K562 (cell line): ENCODE data around the gene PQBP1. TPM values are rescaled to one million over a fixed set of nuclear protein-coding genes. Genes with fewer than 3 reads are reported as not detected.

Source experiments
- AFF1 ChIP-seq, 2 experiments: fragments of 450-650 bp; IDR thresholded peaks; 2 replicates each; pipeline ENCODE4 v1.6.1; 2018; ENCODE audit warnings: mild to moderate bottlenecking in 2 of 2, low read depth in 1 of 2; ENCODE audit not compliant: partially characterized antibody in 2 of 2
- ATF3 ChIP-seq, 2 experiments: fragments of 450-650 bp in 1 of 2; sonication (generic) in 1 of 2; formaldehyde crosslinking in 1 of 2; IDR thresholded peaks in 1 of 2; conservative IDR thresholded peaks in 1 of 2; 2 replicates each; pipeline versions ENCODE4 v1.6.1 to v1.8.1; 2016 to 2023; ENCODE audit warnings: mild to moderate bottlenecking in 2 of 2, moderate library complexity in 2 of 2, inconsistent platforms in 1 of 2, missing genetic modification reagents in 1 of 2
- BMI1 ChIP-seq: fragments of 150-350 bp; IDR thresholded peaks from 2 replicates; pipeline ENCODE4 v1.6.1; 2014; ENCODE audit warnings: low read length
- DEAF1 ChIP-seq: fragments of 450-650 bp; formaldehyde crosslinking; IDR thresholded peaks from 2 replicates; pipeline ENCODE4 v1.4.0; 2020; ENCODE audit warnings: mild to moderate bottlenecking, moderate library complexity
- MYBL2 ChIP-seq, 2 experiments: fragments of 450-650 bp in 1 of 2; sonication (generic) in 1 of 2; formaldehyde crosslinking in 1 of 2; IDR thresholded peaks; 2 replicates each; pipeline versions ENCODE4 v1.6.1 to v1.8.1; 2017 to 2022; ENCODE audit warnings: borderline replicate concordance in 1 of 2, inconsistent platforms in 1 of 2, low read depth in 1 of 2, mild to moderate bottlenecking in 1 of 2, missing genetic modification reagents in 1 of 2, moderate library complexity in 1 of 2
- NCOA4 ChIP-seq: fragments of 450-650 bp; IDR thresholded peaks from 2 replicates; pipeline ENCODE4 v1.6.1; 2018; ENCODE audit warnings: mild to moderate bottlenecking; ENCODE audit not compliant: partially characterized antibody
- NEUROD1 ChIP-seq: fragments of 150-350 bp; IDR thresholded peaks from 2 replicates; pipeline ENCODE4 v1.6.1; 2014; ENCODE audit warnings: borderline replicate concordance, low read length, low read depth; ENCODE audit not compliant: partially characterized antibody
- NR2C2 ChIP-seq, 2 experiments: fragments of 200-800 bp in 1 of 2; sonication (Bioruptor generic) in 1 of 2; sonication (generic) in 1 of 2; formaldehyde crosslinking in 1 of 2; IDR thresholded peaks; 2 replicates each; pipeline versions ENCODE4 v1.6.1 to v1.8.0; 2016 to 2022; ENCODE audit warnings: mild to moderate bottlenecking in 1 of 2, missing compliant biosample characterization in 1 of 2, missing genetic modification characterization in 1 of 2, missing genetic modification reagents in 1 of 2
- RB1 ChIP-seq: fragments of 450-650 bp; IDR thresholded peaks from 2 replicates; pipeline ENCODE4 v1.6.1; 2017; ENCODE audit warnings: low read depth, mild to moderate bottlenecking
- RBM39 ChIP-seq: fragments of 200-400 bp; formaldehyde crosslinking; optimal IDR thresholded peaks from 2 replicates; pipeline ENCODE3; 2018; ENCODE audit warnings: low read depth, low read length
- RCOR1 ChIP-seq, 2 experiments: IDR thresholded peaks; 2 replicates each; pipeline ENCODE4 v1.6.1; 2012; ENCODE audit warnings: low read depth in 2 of 2, low read length in 2 of 2, borderline replicate concordance in 1 of 2, improper control_type of control experiment in 1 of 2
- RFX5 ChIP-seq: IDR thresholded peaks from 2 replicates; pipeline ENCODE4 v1.6.1; 2011; ENCODE audit warnings: low read depth, mild to moderate bottlenecking, improper control_type of control experiment, low read length
- SMC3 ChIP-seq: conservative IDR thresholded peaks from 2 replicates; pipeline ENCODE4 v1.6.1; 2011; ENCODE audit warnings: low read depth, low read length, improper control_type of control experiment; ENCODE audit not compliant: insufficient read depth
- XRCC5 ChIP-seq: fragments of 200-400 bp; formaldehyde crosslinking; IDR thresholded peaks from 2 replicates; pipeline ENCODE4 v1.6.1; 2017; ENCODE audit warnings: low read depth, mild to moderate bottlenecking, low read length
- ZNF740 ChIP-seq, 3 experiments: fragments of 200-800 bp in 1 of 3; sonication (Bioruptor generic) in 1 of 3; sonication (generic) in 1 of 3; formaldehyde crosslinking in 1 of 3; IDR thresholded peaks; 2 replicates each; pipeline versions ENCODE4 v1.6.1 to v1.8.0; 2016 to 2022; ENCODE audit warnings: mild to moderate bottlenecking in 2 of 3, missing compliant biosample characterization in 2 of 3, missing genetic modification characterization in 2 of 3, missing genetic modification reagents in 1 of 3
- ZNF785 ChIP-seq: fragments of 250-450 bp; sonication (Bioruptor Pico); IDR thresholded peaks from 2 replicates; pipeline ENCODE4 v1.4.0; 2020; ENCODE audit warnings: mild to moderate bottlenecking
- polyA plus RNA-seq, 8 experiments: library from polyadenylated mRNA; depleted of rRNA in 4 of 8; stranded (reverse) in 5 of 8; unstranded in 3 of 8; fragments of >200 nt; fragmentation: Nextera tagmentation in 2 of 8; fragmentation: Illumina TruSeq in 1 of 8; extraction: Ambion mirVana in 2 of 8; extraction: Trizol in 1 of 8; gene quantifications; 2 replicates each; pipeline versions ENCODE4 v1.2.1 to v1.2.3, GENCODE V29; 2011 to 2014; ENCODE audit warnings: inconsistent platforms in 1 of 8, missing spikeins in 1 of 8
- total RNA-seq, 7 experiments: library from RNA; depleted of rRNA in 6 of 7; stranded (reverse); fragments of >200 nt in 6 of 7; fragmentation: Illumina TruSeq in 2 of 7; extraction: Trizol in 2 of 7; gene quantifications; 2 replicates each; pipeline versions ENCODE4 v1.2.1 to v1.2.3, GENCODE V29; 2011 to 2021; ENCODE audit warnings: low replicate concordance in 1 of 7

The PQBP1 gene
- total and polyA plus RNA-seq, 9 of the 15 experiments (the other 6 are each of a cell fraction or from before 2014, with no cell fraction given): 41.3 to 262 (median 112) TPM

GRCh38 chrX:48917139-48918001, 19.6 kb downstream of the PQBP1 start (continued):
- peak; percentile 78 for TF ChIP-seq SMC3
- TF ChIP-seq NR2C2 (CRISPR knock-in tag; IDR thresholded peaks at IDR 0.05): peak; percentile 89
- peak; percentile 96 for TF ChIP-seq NR2C2 (tag; IDR thresholded peaks at IDR 0.05)
- peak; percentile 23; the same call in 1 of the 2 replicates for TF ChIP-seq DEAF1 (CRISPR knock-in tag)
- no peak for TF ChIP-seq ZNF785 (CRISPR knock-in tag)
- TF ChIP-seq BMI1: peak; percentile 91
- TF ChIP-seq ATF3 (IDR thresholded peaks at IDR 0.05): no peak
- TF ChIP-seq ATF3 (CRISPR knock-in tag; conservative IDR thresholded peaks at IDR 0.05): 0 out of 2 replicates have a peak, but pooled peaks have one; percentile 44
- TF ChIP-seq ZNF740 (CRISPR knock-in tag; IDR thresholded peaks at IDR 0.05): no peak
- no peak for TF ChIP-seq ZNF740 (tag; IDR thresholded peaks at IDR 0.05)
- TF ChIP-seq NCOA4: no peak
- peak; percentile 83 for TF ChIP-seq RB1
- peak; percentile 78 for TF ChIP-seq RBM39
- peak; percentile 92; the same call in 1 of the 2 replicates for TF ChIP-seq XRCC5
- peak; percentile 41 for TF ChIP-seq NEUROD1
- TF ChIP-seq RFX5: peak; percentile 81
- TF ChIP-seq AFF1 (IDR thresholded peaks at IDR 0.05; ENCODE audit: low read depth in 1 of 2, partially characterized antibody in 2 of 2): peak in 1 of 2 experiments; percentile 8
- peak in 1 of 2 experiments; percentile 87; a peak in 3 of 4 replicates for TF ChIP-seq RCOR1 (IDR thresholded peaks at IDR 0.05; ENCODE audit: borderline replicate concordance in 1 of 2, low read depth in 2 of 2, low read length in 2 of 2)
- peak; percentile 75; the same call in 1 of the 2 replicates for TF ChIP-seq MYBL2 (IDR thresholded peaks at IDR 0.05; ENCODE audit: low read depth)
- no peak for TF ChIP-seq MYBL2 (CRISPR knock-in tag; IDR thresholded peaks at IDR 0.05; ENCODE audit: borderline replicate concordance)
